ENCODE measurements around the gene ZFAND6. TPM values are rescaled to one million over a fixed set of nuclear protein-coding genes. Genes with fewer than 3 reads are reported as not detected.

Gene ZFAND6
- polyA plus RNA-seq, 3 donors from 2014 or later = 136 to 143 (median 136) TPM

Other genes with a start within 250 kb of the ZFAND6 start
- gene MTHFS, start 162.7 kb upstream of the ZFAND6 start, polyA plus RNA-seq = 10 to 100 TPM; 53.3 to 98.2 (median 70.1) TPM
- gene BCL2A1, start 88.5 kb upstream of the ZFAND6 start, polyA plus RNA-seq = 10 to 100 TPM; 11.2 to 16.1 (median 12.2) TPM
- gene FAH, start 93.3 kb downstream of the ZFAND6 start, polyA plus RNA-seq = 10 to 100 TPM in 1 of 3 donors, 1 to 10 TPM in 2; 3.9 to 13.0 (median 8.2) TPM
- not detected for gene CTXND1, start 192.5 kb downstream of the ZFAND6 start, polyA plus RNA-seq